ES-I3 (cell line): ENCODE data around the gene VSIG8.

Experiments
- H3K36me3 ChIP-seq: 2 replicates; pipeline ENCODE4 v1.6.1; 2013; ENCODE audit warnings: mild to moderate bottlenecking, low read length, control low read depth, moderate library complexity; ENCODE audit not compliant: insufficient read depth
- H3K4me1 ChIP-seq: 2 replicates; pipeline ENCODE4 v1.6.1; 2013; ENCODE audit warnings: mild to moderate bottlenecking, control low read depth, low read length; ENCODE audit not compliant: insufficient read depth
- H3K9ac ChIP-seq: 2 replicates; pipeline ENCODE4 v1.6.1; 2013; ENCODE audit warnings: low read depth, mild to moderate bottlenecking, low read length, moderate library complexity
- H3K9me3 ChIP-seq: 2 replicates; pipeline ENCODE4 v1.6.1; 2013; ENCODE audit warnings: mild to moderate bottlenecking, low read length, moderate library complexity; ENCODE audit not compliant: control insufficient read depth, insufficient read depth

VSIG8 gene

DNA sequence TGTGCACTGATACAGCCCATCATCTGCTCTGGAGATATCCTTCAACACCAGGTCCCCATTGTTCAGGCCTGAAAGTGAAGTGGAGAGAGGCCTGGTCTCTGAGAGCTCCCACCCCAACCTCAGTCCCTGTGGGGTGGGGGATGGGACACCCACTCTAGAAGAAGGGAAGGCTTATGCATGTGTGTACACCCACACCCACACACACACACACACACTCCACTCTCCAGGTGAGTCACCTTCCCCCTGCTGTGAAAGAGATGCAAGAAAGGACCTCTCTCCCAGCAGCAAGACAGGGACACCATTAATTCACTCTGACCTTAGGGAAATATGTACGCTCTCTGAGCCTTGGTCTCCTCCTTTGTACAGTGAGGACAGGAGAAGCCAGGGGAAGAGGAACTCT is 5.9 kb downstream of the VSIG8 start:
- no peaks in the 10 kb centered on the region for H3K9me3 ChIP-seq
- no peak overlapping the region for H3K9ac ChIP-seq
- no peaks in the 10 kb centered on the region for H3K4me1 ChIP-seq
- no peaks in the 10 kb centered on the region for H3K36me3 ChIP-seq

DNA sequence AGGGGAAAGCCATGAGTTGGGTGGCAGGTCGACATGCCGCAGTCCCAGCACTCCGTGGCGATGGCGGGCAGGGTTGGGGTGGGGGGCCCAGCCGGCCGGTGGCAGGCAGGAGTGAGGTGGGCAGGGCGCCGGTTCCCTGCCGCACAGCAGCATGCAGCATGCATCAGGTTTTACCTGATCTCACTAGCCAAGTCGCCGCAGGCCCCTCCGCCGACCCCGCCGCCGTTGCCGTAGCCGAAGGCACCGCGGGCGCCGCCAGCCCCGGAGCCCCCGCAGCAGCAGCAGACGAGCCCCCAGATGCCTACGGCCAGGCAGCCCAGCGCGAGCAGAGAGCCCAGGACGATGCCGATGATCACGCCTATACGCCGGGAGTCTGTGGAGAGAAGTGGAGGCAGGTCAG is 6.7 kb downstream of the VSIG8 start:
- H3K36me3 ChIP-seq: no peaks in the 10 kb centered on the region
- H3K9ac ChIP-seq: no peak overlapping the region
- H3K4me1 ChIP-seq: no peaks in the 10 kb centered on the region
- no peaks in the 10 kb centered on the region for H3K9me3 ChIP-seq

DNA sequence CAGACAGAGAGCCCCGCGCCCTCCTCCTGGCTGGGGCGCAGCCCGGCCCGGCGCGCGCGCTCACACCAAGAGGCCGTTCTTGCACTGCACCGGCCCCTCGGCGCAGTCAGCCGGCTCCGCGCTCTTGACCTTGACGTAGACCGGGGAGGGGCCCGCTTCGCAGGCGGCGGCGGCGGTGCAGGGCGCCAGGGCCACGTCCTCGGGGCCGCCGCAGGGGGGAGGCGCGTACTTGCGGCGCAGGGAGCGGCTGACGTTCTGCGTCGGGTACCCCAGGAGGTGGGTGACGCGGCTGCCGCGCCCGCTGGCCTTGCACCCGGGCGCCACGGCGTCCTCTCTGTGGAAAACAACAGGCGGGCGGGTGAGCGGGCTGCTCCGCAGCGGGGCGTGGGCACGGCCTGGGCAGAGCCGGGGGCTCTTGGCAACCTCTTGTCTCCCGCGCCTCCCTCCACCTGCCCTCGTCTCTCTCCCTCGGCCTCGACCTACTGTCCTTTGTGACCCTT is 7.7 kb downstream of the VSIG8 start:
- peak overlapping the region; percentile 85 for H3K9ac ChIP-seq
- H3K4me1 ChIP-seq: peaks cover 3% of the 10 kb centered on the region; the same call in 1 of the 2 replicates
- H3K9me3 ChIP-seq: no peaks in the 10 kb centered on the region
- no peaks in the 10 kb centered on the region for H3K36me3 ChIP-seq

DNA sequence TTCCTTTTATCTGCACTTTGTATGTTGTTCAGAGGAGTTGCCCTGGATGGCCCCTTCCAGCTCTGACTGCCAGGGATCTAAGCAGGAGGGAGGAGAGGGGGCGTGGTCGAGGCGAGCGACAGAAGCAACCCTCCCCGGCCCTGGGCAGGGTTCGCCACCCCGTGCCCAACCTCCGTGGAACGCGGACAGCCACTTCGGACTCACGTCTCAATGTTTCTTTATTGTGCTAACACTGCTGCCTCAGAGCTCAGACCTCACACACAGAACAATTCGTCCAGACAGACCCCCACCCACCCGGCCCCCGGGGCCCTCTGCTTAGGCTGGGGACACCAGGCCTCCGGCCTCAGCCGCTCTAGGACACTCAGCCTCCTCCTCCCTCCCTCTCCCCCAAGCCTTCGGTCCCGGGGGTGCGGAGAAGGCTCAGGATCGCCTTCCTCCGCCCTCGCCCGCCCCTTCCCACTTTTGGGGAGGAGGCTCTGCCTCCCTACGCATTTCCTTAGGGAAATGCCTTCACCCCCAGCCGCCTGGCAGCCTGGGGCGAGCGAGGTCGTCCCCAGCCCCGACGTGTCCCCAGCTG is 8.3 kb downstream of the VSIG8 start:
- Histone ChIP-seq H3K9ac (peak overlapping the region; percentile 85), H3K36me3 (no peaks in the 10 kb centered on the region), H3K9me3 (no peaks in the 10 kb centered on the region), H3K4me1 (peaks cover 7% of the 10 kb centered on the region; the same call in 1 of the 2 replicates)

DNA sequence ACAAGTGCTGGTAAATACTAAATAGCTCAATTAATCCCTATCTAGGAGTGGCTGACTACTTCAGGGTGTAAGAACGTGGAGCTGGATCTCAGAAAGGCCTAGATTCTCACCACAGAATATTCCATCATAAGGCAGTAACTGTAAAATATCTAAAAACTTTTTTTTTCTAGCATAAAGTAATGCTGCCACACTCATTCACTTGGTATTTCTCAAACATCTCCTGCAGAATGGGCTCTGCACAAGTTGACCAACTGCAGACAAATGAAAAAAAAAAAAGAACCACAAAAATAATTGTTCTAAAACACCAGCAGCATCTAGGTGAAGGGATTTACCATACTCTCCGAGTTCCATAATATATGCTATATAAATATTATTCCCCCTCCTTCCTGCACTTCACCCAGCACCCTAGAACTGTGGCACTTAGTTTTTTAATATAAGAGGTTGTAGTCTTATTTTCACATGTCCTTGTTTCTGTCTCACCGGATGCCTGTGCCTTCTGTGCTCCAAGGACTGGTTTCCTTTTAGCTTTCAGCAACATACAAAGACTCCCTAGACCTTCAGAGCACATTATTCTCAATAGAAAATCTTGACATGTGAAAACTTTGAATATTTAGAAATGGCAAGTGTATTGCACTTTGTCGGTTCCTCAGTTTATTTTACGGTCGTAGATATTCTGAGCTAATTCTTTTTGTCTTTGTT is 8.9 kb downstream of the VSIG8 start:
- peaks cover 10% of the 10 kb centered on the region; the same call in 1 of the 2 replicates for H3K4me1 ChIP-seq
- no peaks in the 10 kb centered on the region for H3K9me3 ChIP-seq
- no peaks in the 10 kb centered on the region for H3K36me3 ChIP-seq
- peak overlapping the region; percentile 85; the same call in 1 of the 2 replicates for H3K9ac ChIP-seq

DNA sequence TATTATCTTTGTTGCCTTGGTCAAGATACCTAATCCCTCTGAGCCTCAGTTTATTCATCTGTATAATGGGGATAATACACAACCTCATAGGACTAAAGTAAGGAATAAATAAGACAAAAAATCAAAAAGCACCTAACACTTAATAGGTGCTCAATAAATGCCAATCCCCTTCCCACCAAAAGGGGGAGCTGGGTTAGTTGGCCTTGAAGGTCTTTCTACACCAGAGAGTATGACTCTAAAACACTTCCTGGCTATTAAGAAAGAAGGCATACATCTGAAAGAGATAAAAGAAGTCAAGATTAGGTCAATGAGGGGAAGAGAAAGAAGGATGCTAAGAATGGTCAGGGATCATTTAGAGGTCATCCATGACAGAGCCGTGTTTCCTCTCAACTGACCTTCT is 11.1 kb downstream of the VSIG8 start:
- Histone ChIP-seq H3K9me3 (no peaks in the 10 kb centered on the region), H3K9ac (no peak overlapping the region), H3K4me1 (peaks cover 10% of the 10 kb centered on the region; the same call in 1 of the 2 replicates), H3K36me3 (no peaks in the 10 kb centered on the region)

DNA sequence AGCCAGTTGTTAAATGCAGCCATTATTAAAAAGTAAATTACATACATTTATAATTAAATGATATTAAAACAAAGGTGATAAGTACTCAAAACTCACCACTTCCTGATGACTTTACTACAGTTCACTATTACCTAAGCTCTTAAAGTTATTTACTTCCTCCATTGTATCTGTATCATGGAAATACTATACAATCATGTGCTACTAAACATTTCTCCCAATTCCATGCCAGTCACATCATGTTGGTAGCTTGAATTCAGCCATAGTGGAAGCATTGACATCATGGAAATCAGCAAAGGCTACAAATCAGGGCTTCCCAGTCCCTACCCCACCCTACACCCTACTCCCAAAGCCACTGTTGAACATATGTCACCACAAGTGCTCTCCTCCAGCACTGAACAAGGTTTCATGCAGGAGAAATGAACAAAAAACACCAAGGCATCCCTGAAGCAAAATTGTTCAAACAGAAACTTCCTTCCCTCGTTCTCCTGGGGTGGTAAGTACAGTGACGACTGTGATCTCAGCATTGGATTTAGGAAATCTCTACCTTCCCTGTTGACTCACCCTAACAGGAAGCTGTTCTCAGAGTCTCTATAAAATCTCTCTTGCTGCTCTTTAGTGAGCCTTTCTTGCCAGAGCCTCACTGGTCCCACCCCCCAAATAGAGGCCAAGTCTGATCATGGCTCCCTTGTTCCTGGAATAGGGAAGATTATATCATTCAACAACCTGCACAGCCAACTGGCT is 12.7 kb downstream of the VSIG8 start:
- H3K36me3 ChIP-seq: no peaks in the 10 kb centered on the region
- H3K4me1 ChIP-seq: peaks cover 10% of the 10 kb centered on the region; the same call in 1 of the 2 replicates
- H3K9me3 ChIP-seq: no peaks in the 10 kb centered on the region
- H3K9ac ChIP-seq: no peak overlapping the region

DNA sequence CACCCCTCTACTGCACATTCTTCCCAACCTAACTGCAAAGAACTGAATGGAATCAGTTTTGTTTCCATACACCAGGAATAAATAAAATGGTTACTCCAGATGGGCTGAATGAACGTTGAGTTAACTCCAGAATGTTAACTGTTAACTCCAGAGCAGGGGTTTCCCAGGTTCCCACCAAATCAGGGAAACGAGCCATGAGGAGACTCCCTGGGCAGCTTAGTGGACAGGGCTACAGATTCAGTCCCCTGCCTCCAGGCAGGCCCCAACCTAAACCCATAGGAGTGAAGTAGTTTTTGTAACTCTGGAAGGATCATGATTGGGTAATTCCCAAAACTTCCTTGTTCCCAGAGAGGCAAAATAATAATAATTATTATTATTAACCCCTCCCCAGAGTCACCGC is 14.1 kb downstream of the VSIG8 start:
- no peaks in the 10 kb centered on the region for H3K36me3 ChIP-seq
- H3K4me1 ChIP-seq: peaks cover 10% of the 10 kb centered on the region; the same call in 1 of the 2 replicates
- H3K9ac ChIP-seq: no peak overlapping the region
- H3K9me3 ChIP-seq: no peaks in the 10 kb centered on the region

DNA sequence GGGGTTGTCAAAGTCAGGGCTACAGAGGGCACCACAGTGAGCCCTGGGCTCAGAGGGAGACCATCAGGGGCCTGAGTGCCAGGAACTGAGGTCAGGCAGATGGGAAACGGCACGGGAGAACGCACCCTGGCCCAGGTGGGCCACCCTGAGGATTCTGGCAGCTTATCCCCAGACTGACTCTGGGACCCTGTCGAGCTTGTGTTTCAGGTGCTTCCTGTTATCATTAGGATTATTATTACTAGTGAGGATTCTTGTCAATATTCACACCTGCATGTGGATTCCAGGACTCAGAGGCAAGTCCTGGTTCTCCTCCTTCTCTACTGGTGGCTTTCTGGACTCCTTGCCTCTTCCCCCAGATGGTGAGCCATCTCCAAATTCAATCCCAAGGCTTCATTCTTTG is 15.2 kb downstream of the VSIG8 start:
- H3K9me3 ChIP-seq: no peaks in the 10 kb centered on the region
- H3K36me3 ChIP-seq: no peaks in the 10 kb centered on the region
- H3K4me1 ChIP-seq: peaks cover 10% of the 10 kb centered on the region; the same call in 1 of the 2 replicates
- H3K9ac ChIP-seq: no peak overlapping the region

DNA sequence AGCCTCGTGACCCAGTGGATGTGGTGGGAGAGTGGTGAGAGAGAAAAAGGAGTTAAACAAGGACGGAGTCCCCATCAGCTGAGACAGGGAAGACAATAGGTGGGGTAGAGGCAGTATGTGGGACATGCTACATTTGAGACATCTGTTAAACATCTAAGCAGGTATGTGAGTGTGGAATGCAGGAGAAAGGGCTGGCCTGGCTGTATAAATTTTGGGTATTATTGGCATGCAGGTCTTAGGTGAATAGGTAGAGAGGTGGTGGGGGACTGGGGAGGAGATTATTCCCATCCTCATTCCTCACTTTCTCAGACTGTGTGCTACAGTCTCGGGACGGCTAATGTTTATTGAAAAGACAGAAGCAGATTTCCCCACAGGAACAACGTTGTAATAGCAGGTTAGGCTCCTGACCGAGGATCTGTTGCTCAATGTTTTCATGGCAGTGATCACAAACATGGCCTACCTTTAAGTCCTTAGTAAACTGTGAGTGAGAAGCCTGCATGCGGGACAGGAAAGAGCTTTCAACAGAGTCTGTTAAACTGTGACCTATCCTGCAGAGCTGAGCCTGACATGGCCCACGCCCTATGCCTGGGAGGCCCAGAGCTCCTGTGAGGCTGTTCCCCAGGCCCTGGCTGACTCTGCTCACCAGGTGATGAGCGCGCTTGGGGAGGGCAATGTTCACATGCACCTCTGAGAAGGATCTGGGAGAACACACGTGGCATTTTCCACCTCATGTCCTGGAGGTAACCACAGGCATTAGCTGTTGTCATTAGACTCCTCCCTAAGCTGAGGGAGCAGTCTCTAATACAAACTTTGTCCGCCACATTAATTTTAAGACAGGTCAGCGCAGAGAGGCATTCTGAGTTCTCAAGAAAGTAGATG is 16.5 kb downstream of the VSIG8 start:
- Histone ChIP-seq H3K9ac (no peak overlapping the region), H3K4me1 (peaks cover 10% of the 10 kb centered on the region; the same call in 1 of the 2 replicates), H3K36me3 (no peaks in the 10 kb centered on the region), H3K9me3 (no peaks in the 10 kb centered on the region)

DNA sequence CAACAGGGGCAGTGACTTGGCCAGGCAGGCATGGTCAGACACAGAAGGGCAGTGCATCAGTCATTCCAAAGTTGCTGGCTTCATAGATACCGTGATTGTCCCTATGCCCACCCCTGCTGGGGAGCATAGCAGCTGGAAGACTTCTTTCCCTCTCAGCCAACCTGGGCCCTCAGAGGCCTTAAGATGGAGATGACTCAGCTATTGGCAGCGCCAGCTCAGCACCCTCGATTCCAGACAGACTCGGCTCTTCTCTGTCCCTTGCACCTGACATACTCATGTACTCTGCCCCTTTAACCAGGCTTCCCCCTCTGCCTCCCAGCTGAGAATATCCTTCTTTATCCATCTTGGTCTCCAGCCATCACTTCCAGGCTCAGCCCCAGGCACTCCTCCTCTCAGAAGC is 19.0 kb downstream of the VSIG8 start:
- H3K36me3 ChIP-seq: no peaks in the 10 kb centered on the region
- no peaks in the 10 kb centered on the region for H3K9me3 ChIP-seq
- H3K4me1 ChIP-seq: no peaks in the 10 kb centered on the region
- H3K9ac ChIP-seq: no peak overlapping the region

DNA sequence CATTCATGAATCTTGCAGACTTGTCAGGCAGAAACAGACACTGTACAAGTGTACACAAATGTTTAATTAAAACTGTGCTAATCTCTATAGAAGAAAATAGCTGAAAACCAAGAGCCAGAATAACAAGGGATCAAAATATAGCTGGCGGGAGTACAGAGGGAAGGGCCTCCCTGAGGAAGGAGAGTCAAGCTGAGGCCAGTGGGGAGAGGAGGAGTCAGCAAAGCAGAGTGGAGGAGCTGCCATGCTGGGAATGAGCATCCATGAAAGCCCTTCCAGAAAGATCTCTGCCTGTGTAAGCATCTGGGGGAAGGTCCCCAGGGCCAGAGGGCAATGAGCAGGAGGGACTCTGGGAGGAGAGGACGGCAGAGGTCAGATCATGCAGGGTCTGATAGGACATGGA is 20.7 kb downstream of the VSIG8 start:
- Histone ChIP-seq H3K9ac (no peak overlapping the region), H3K36me3 (no peaks in the 10 kb centered on the region), H3K9me3 (no peaks in the 10 kb centered on the region), H3K4me1 (no peaks in the 10 kb centered on the region)

DNA sequence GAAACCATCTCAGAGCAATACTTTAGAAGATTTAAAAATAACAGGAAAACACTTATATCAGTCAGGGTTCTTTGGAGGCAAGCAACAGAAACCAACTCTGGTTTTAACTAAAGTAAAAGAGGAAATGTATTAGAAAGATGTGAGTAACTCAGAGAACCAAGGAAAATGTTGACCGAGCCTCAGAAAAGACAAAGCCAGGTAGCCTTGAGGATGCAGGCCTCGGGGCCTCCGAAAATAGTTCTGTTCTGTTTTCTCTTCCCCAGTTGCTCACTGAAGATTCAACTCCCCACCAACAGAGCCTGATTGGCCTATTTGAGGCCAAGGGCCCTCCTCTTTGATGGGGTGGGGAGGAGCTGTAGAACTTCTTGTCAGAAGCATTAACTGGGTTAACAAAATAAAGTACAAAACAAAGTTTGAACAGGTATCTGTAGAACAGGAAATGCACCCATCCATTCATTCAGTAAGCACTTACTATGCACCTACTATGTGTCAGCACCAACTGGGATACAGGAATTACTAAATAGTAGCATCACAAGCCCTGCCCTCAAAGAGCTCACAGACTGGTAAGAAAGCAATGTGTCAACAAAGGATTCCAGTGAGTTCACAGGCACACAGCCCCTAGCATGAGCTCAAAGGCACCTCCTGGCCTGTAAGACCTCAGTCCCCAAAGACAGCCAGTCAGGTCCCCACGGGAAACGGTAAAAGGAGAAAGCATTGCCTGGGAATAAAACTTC is 23.2 kb downstream of the VSIG8 start:
- Histone ChIP-seq H3K36me3 (no peaks in the 10 kb centered on the region), H3K9ac (no peak overlapping the region), H3K9me3 (no peaks in the 10 kb centered on the region), H3K4me1 (no peaks in the 10 kb centered on the region)
